ENCODE data around the gene CDX4. TPM values are rescaled to one million over a fixed set of nuclear protein-coding genes. Genes with fewer than 3 reads are reported as not detected.

The CDX4 gene
- not detected in 2 replicates for total RNA-seq

DNA sequence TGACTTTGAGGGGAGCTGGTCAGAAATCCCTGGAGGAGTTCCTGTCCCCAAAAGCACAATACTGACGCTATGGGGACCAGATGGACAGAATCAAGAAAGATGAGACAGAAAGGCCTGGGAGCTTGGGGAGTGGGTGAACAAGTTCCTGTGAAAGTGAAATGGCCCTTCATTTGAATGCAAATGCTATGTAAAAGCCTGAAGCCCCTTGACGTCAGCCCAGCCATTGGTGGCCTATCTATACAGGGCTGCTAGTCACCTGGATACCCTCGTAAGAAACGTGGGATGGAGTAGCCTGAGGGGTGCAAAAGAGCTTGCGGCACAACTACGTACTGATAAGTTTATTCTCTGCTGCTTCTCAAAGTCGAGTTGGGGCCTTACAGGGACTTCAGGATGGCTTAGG, at the start of gene CDX4:
Gene CDX4 (plus strand): TSS at position 223 of the 400 bp plus-strand sequence. CDS start 201 bp downstream, outside the sequence.

Other genes starting within 250 kb of the CDX4 start
- gene NAP1L2, start 232.2 kb upstream of the CDX4 start, total RNA-seq = 0.68 and 0.85 TPM in 2 replicates
- 3.4 and 5.3 TPM in 2 replicates for gene CHIC1, start 116.1 kb downstream of the CDX4 start, total RNA-seq

All from nasal cavity respiratory epithelium epithelial cell of viscerocranial mucosa (primary cell).